ENCODE data around the gene TTC3. TPM values are rescaled to one million over a fixed set of nuclear protein-coding genes. Genes with fewer than 3 reads are reported as not detected.

TTC3 gene
- polyA plus RNA-seq, 1 donor: 107 TPM

- no peak for DNase-seq
Measured at GRCh38 chr21:37226041-37226920, 153.2 kb downstream of the TTC3 start.

GRCh38 chr21:37227071-37228002, 154.3 kb downstream of the TTC3 start:
- no peak for DNase-seq

- no peak for DNase-seq
Measured at GRCh38 chr21:37228003-37228400, 154.9 kb downstream of the TTC3 start.

- DNase-seq: no peak
Measured at GRCh38 chr21:37230632-37231248, 157.7 kb downstream of the TTC3 start.

- no peak for DNase-seq
Measured at GRCh38 chr21:37231249-37231645, 158.2 kb downstream of the TTC3 start.

GRCh38 chr21:37231671-37232070, 158.6 kb downstream of the TTC3 start:
- DNase-seq: no peak

- no peak for DNase-seq
Measured at GRCh38 chr21:37232274-37233018, 159.4 kb downstream of the TTC3 start.

GRCh38 chr21:37233551-37234146, 160.6 kb downstream of the TTC3 start:
- no peak for DNase-seq

- DNase-seq: no peak
Measured at GRCh38 chr21:37237346-37237745, 164.3 kb downstream of the TTC3 start.

- DNase-seq: no peak
Measured at GRCh38 chr21:37237764-37238163, 164.7 kb downstream of the TTC3 start.

- no peak for DNase-seq
Measured at GRCh38 chr21:37240978-37241377, 167.9 kb downstream of the TTC3 start.

GRCh38 chr21:37241426-37241825, 168.4 kb downstream of the TTC3 start:
- no peak for DNase-seq

GRCh38 chr21:37243961-37244360, 170.9 kb downstream of the TTC3 start:
- no peak for DNase-seq

- no peak for DNase-seq
Measured at GRCh38 chr21:37244501-37245095, 171.5 kb downstream of the TTC3 start.

GRCh38 chr21:37245151-37245550, 172.1 kb downstream of the TTC3 start:
- DNase-seq: no peak

- no peak for DNase-seq
Measured at GRCh38 chr21:37248298-37248697, 175.2 kb downstream of the TTC3 start.

- DNase-seq: no peak
Measured at GRCh38 chr21:37249112-37249904, 176.3 kb downstream of the TTC3 start.

GRCh38 chr21:37251294-37251634, 178.2 kb downstream of the TTC3 start:
- no peak for DNase-seq
